Thyroid gland (tissue), 4 donors: ENCODE measurements around the gene EMILIN1.

Source experiments
- CTCF ChIP-seq, 6 experiments: fragments of 200-600 bp in 3 of 6; fragments of 450-650 bp in 3 of 6; sonication (generic) in 3 of 6; IDR thresholded peaks; one replicate each; pipeline ENCODE4 v1.5.1; 2016 to 2019; ENCODE audit warnings: antibody characterized with exemption in 6 of 6, mild to moderate bottlenecking in 2 of 6, inconsistent platforms in 1 of 6, moderate library complexity in 1 of 6
- POLR2A ChIP-seq, 2 donors: fragments of 450-650 bp; IDR thresholded peaks; one replicate each; pipeline ENCODE4 v1.6.1; 2017; ENCODE audit warnings: antibody characterized with exemption in 2 of 2, mild to moderate bottlenecking in 2 of 2, moderate library complexity in 1 of 2

GRCh38 chr2:27067385-27067784 lies 11.0 kb upstream of the EMILIN1 start:
- TF ChIP-seq CTCF (IDR thresholded peaks at IDR 0.05) (no peak), POLR2A (IDR thresholded peaks at IDR 0.05) (no peak)
